Measurements from ENCODE around the gene BORCS5.

Gene BORCS5

GRCh38 chr12:12323118-12323517, 33.8 kb upstream of the BORCS5 start:
- no peak overlapping the region for H3K27ac ChIP-seq
- H3K4me3 ChIP-seq (IDR thresholded peaks at IDR 0.05; ENCODE audit: insufficient read depth, low read depth, low read length): no peak overlapping the region
- no peak overlapping the region for H2AFZ ChIP-seq (ENCODE audit: low read depth)
- H3K27me3 ChIP-seq (ENCODE audit: insufficient read depth, low read depth): no peaks in the 10 kb centered on the region
- TF ChIP-seq, protein P1, sequence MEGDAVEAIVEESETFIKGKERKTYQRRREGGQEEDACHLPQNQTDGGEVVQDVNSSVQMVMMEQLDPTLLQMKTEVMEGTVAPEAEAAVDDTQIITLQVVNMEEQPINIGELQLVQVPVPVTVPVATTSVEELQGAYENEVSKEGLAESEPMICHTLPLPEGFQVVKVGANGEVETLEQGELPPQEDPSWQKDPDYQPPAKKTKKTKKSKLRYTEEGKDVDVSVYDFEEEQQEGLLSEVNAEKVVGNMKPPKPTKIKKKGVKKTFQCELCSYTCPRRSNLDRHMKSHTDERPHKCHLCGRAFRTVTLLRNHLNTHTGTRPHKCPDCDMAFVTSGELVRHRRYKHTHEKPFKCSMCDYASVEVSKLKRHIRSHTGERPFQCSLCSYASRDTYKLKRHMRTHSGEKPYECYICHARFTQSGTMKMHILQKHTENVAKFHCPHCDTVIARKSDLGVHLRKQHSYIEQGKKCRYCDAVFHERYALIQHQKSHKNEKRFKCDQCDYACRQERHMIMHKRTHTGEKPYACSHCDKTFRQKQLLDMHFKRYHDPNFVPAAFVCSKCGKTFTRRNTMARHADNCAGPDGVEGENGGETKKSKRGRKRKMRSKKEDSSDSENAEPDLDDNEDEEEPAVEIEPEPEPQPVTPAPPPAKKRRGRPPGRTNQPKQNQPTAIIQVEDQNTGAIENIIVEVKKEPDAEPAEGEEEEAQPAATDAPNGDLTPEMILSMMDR (conservative IDR thresholded peaks at IDR 0.05; ENCODE audit: low read depth, low read length): no peak
- no peak overlapping the region for H3K4me2 ChIP-seq
- H3K36me3 ChIP-seq (ENCODE audit: insufficient read depth): no peaks in the 10 kb centered on the region
- H4K20me1 ChIP-seq (ENCODE audit: insufficient read depth): no peaks in the 10 kb centered on the region
- H3K4me1 ChIP-seq (ENCODE audit: low read depth, poor library complexity, severe bottlenecking): peaks cover 6% of the 10 kb centered on the region
- H3K79me2 ChIP-seq (ENCODE audit: insufficient read depth, low read depth): no peaks in the 10 kb centered on the region
- H3K9ac ChIP-seq: no peak overlapping the region

- TF ChIP-seq, protein P1 (conservative IDR thresholded peaks at IDR 0.05; ENCODE audit: low read depth, low read length): no peak
- no peak overlapping the region for H3K27ac ChIP-seq
- H3K9ac ChIP-seq: no peak overlapping the region
- no peak overlapping the region for H3K4me3 ChIP-seq (IDR thresholded peaks at IDR 0.05; ENCODE audit: insufficient read depth, low read depth, low read length)
- H4K20me1 ChIP-seq (ENCODE audit: insufficient read depth): no peaks in the 10 kb centered on the region
- peaks cover 6% of the 10 kb centered on the region for H3K4me1 ChIP-seq (ENCODE audit: low read depth, poor library complexity, severe bottlenecking)
- no peaks in the 10 kb centered on the region for H3K27me3 ChIP-seq (ENCODE audit: insufficient read depth, low read depth)
- no peak overlapping the region for H3K4me2 ChIP-seq
- H2AFZ ChIP-seq (ENCODE audit: low read depth): no peak overlapping the region
- H3K79me2 ChIP-seq (ENCODE audit: insufficient read depth, low read depth): no peaks in the 10 kb centered on the region
- no peaks in the 10 kb centered on the region for H3K36me3 ChIP-seq (ENCODE audit: insufficient read depth)
Observed at GRCh38 chr12:12323591-12323990, 33.3 kb upstream of the BORCS5 start.

DNA sequence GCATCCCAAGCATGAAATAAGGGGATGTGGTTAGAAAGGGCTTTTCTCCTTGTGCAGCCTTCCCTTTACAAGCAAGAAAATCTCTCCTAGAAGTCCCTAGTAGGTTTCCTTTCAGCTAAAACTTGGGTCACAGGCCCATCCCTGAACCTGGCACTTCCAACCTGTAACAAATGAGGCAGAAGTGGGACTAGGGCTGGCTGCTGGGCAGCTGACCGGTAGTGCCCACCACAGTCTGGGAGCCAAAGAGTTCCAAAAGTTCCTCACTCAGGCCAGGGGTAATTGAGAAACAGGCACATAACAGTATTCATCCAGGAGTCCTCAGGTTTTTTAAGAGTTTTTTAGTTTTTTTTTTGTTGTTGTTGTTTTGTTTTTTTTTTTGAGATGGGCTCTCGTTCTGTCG, 30.6 kb upstream of the BORCS5 start:
- Histone ChIP-seq H3K4me1 (ENCODE audit: low read depth, poor library complexity, severe bottlenecking) (peaks cover 6% of the 10 kb centered on the region), H3K27ac (no peak overlapping the region), H3K36me3 (ENCODE audit: insufficient read depth) (no peaks in the 10 kb centered on the region), H4K20me1 (ENCODE audit: insufficient read depth) (no peaks in the 10 kb centered on the region), H3K4me2 (no peak overlapping the region), H3K79me2 (ENCODE audit: insufficient read depth, low read depth) (no peaks in the 10 kb centered on the region), H2AFZ (ENCODE audit: low read depth) (no peak overlapping the region), H3K9ac (no peak overlapping the region), H3K4me3 (IDR thresholded peaks at IDR 0.05; ENCODE audit: insufficient read depth, low read depth, low read length) (no peak overlapping the region), H3K27me3 (ENCODE audit: insufficient read depth, low read depth) (no peaks in the 10 kb centered on the region)
- TF ChIP-seq, protein P1 (conservative IDR thresholded peaks at IDR 0.05; ENCODE audit: low read depth, low read length): no peak

DNA sequence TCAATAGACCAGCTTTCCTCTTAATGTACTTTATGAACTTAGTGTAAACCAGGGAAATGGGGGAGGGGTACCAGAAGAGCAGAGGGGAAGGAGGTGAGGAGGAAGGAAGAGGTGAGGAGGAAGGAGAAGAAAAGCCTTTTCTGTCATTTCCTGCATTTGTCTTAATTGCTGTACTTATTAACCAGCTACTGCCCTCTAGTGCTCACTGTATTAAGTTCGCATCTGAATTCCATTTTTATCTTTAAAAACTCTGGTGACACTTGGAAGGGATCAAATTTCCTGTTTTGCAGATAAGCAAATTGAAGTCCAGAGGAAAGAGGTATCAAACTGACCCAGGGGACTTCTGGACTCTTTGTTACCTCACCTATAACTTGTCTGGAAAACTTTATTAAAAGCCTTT, 29.1 kb upstream of the BORCS5 start:
- TF ChIP-seq, protein P1 (conservative IDR thresholded peaks at IDR 0.05; ENCODE audit: low read depth, low read length): peak; percentile 73
- H3K4me1 ChIP-seq (ENCODE audit: low read depth, poor library complexity, severe bottlenecking): peaks cover 13% of the 10 kb centered on the region
- H4K20me1 ChIP-seq (ENCODE audit: insufficient read depth): no peaks in the 10 kb centered on the region
- H3K36me3 ChIP-seq (ENCODE audit: insufficient read depth): no peaks in the 10 kb centered on the region
- no peak overlapping the region for H3K27ac ChIP-seq
- H3K79me2 ChIP-seq (ENCODE audit: insufficient read depth, low read depth): no peaks in the 10 kb centered on the region
- H3K9ac ChIP-seq: no peak overlapping the region
- H3K4me3 ChIP-seq (IDR thresholded peaks at IDR 0.05; ENCODE audit: insufficient read depth, low read depth, low read length): no peak overlapping the region
- peak overlapping the region; percentile 23; the same call in 1 of the 2 replicates for H2AFZ ChIP-seq (ENCODE audit: low read depth)
- H3K27me3 ChIP-seq (ENCODE audit: insufficient read depth, low read depth): no peaks in the 10 kb centered on the region
- H3K4me2 ChIP-seq: no peak overlapping the region
